ENCODE results near the gene ADCY10.

DNA sequence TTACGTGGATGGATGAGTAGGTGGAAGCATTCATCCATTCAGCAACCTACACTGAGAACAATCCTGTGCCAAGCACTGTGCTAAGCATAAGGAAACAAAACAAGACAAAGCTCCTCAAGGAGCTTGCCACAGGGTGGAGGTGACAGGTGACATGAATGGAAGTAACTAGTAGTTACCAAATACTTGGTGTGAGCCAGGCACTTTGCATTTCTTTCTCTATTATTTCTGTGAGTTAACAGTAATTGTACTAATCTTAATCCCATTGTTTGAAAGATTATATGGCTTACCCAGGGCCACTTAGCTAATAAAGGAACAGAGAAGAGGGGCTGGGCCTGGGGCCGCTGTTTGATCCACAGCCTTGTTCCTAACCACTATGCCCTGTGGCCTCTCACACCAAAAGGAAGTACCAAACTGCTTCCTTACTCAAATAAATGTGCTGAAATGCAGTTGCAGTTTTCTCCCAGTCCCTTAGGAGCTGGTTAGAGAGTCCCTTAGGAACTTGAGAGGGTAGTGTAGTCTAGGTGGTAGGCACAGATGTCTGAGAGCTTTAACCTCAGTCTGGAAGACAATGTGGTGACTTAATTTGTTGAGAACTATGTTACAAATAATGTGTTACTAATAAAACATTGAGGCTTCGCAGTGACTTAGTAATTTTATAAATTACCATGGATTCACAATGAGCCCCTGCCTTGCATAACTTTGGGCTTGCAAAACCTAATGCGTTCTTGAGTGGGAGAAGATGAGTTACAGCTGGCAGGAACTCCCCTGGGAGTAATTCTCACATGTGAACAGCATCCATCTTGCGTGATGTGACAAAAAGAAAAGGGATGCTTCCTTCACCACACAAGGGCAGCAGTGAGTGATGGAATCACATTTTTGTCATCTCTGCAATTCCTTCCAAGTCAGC, 122.4 kb downstream of the ADCY10 start:
- TF ChIP-seq, protein P1, sequence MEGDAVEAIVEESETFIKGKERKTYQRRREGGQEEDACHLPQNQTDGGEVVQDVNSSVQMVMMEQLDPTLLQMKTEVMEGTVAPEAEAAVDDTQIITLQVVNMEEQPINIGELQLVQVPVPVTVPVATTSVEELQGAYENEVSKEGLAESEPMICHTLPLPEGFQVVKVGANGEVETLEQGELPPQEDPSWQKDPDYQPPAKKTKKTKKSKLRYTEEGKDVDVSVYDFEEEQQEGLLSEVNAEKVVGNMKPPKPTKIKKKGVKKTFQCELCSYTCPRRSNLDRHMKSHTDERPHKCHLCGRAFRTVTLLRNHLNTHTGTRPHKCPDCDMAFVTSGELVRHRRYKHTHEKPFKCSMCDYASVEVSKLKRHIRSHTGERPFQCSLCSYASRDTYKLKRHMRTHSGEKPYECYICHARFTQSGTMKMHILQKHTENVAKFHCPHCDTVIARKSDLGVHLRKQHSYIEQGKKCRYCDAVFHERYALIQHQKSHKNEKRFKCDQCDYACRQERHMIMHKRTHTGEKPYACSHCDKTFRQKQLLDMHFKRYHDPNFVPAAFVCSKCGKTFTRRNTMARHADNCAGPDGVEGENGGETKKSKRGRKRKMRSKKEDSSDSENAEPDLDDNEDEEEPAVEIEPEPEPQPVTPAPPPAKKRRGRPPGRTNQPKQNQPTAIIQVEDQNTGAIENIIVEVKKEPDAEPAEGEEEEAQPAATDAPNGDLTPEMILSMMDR (IDR thresholded peaks at IDR 0.05) = no peak
- TF ChIP-seq POLR2A (IDR thresholded peaks at IDR 0.05) (no peak), POLR2AphosphoS5 (IDR thresholded peaks at IDR 0.05) (peak; percentile 10)
